Lower lobe of right lung (tissue), 2 donors: ENCODE measurements around the gene LY6G6D. TPM values are rescaled to one million over a fixed set of nuclear protein-coding genes. Genes with fewer than 3 reads are reported as not detected.

ENCODE experiments used
- ATAC-seq, 2 donors: fragments of 200-7000 bp; cut with Tn5 transposase; one replicate each; pipeline ENCODE4 v1.9.1; 2020 to 2022; ENCODE audit warnings: mild to moderate bottlenecking in 2 of 2, moderate library complexity in 2 of 2
- DNase-seq: peaks from one replicate; pipeline ENCODE4 v3.0.0-alpha.2; 2020
- H3K27ac ChIP-seq: fragments of 200-600 bp; one replicate; pipeline ENCODE4 v1.8.0; 2022
- H3K27me3 ChIP-seq: fragments of 200-600 bp; one replicate; pipeline ENCODE4 v1.8.0; 2022; ENCODE audit warnings: low read depth
- H3K36me3 ChIP-seq: fragments of 200-600 bp; one replicate; pipeline ENCODE4 v1.8.0; 2022; ENCODE audit warnings: mild to moderate bottlenecking
- H3K4me1 ChIP-seq: fragments of 200-600 bp; one replicate; pipeline ENCODE4 v1.8.0; 2022
- H3K4me3 ChIP-seq: fragments of 200-600 bp; one replicate; pipeline ENCODE4 v1.8.0; 2022; ENCODE audit warnings: mild to moderate bottlenecking
- H3K9me3 ChIP-seq: fragments of 200-600 bp; one replicate; pipeline ENCODE4 v1.8.0; 2022
- CTCF ChIP-seq: fragments of 200-600 bp; IDR thresholded peaks from one replicate; pipeline ENCODE4 v1.8.0; 2022; ENCODE audit warnings: antibody characterized with exemption, mild to moderate bottlenecking
- intact Hi-C: fragments of 100-400 bp; cut with DNase I; formaldehyde crosslinking; loops from one replicate; pipeline ENCODE4 v1.11.0; 2022
- long read RNA-seq: library from polyadenylated mRNA; unstranded; transcript quantifications from one replicate; pipeline ENCODE4 v2.0.0, GENCODE V29; 2021
- total RNA-seq: library from RNA; stranded (reverse); fragmentation: NEBNext Ultra II Directional; extraction: Animal tissue kit (Norgen Biotek cat#: 25700); gene quantifications from one replicate; pipeline ENCODE4 v1.2.1, GENCODE V29; 2021
- donor health status: DM: no; HTN: yes; CAD: no; lungs with severe emphysema.

LY6G6D gene, protein sequence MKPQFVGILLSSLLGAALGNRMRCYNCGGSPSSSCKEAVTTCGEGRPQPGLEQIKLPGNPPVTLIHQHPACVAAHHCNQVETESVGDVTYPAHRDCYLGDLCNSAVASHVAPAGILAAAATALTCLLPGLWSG
- total RNA-seq = not detected
- long read RNA-seq = 0 reads

DNA sequence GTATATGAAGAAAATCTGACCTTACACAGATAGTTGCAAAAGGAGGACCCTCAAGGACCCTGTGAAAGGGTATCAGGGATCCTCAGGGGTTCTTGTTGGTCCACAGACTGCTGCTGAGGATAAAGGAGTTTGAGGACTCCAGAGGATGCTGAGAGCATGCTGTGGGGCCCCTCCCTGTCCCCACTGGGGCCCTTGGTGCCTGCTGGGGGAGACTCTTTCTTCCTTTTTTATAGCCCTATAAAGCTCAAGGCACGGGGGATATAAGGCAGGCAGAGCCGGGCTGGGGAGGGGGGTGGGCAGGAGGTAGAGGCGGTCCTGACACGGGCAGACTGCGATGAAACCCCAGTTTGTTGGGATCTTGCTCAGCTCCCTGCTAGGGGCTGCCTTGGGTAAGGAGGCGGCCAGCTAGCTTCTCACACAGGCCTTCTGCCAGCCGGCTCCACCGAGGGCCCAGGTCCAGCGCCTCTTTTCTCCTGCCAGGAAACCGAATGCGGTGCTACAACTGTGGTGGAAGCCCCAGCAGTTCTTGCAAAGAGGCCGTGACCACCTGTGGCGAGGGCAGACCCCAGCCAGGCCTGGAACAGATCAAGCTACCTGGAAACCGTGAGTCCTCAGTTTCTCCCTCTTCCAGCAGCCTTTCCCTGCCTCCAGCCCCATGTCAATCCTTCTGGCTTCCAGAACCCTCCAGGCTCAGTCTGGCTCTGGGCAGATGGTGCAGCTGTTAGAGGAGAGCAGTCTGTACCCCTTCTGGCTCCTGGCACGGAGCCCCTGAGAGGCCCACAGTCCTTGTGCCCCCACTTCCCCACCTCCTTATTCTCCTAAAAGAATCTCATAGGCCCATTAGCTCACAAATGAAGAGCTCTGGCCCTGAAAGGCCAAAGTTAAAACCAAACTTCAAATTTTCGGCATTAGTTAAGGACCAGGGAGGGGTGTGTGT, at the start of gene LY6G6D:
Gene LY6G6D, plus strand, starts transcription at position 327 of the 937 bp plus-strand sequence. Its CDS starts 8 bp downstream, at position 335.
- no peak for ATAC-seq
- H3K36me3 ChIP-seq = no peaks in the 10 kb centered on the region
- intact Hi-C loops = no loop called here
- H3K4me3 ChIP-seq = no peak within 1 kb of the TSS
- no peak for TF ChIP-seq CTCF
- H3K9me3 ChIP-seq = no peaks in the 10 kb centered on the region
- no peak within 1 kb of the TSS for H3K27ac ChIP-seq
- no peaks in the 10 kb centered on the region for H3K27me3 ChIP-seq
- no peak for DNase-seq
- peaks cover 7% of the 10 kb centered on the region for H3K4me1 ChIP-seq

DNA sequence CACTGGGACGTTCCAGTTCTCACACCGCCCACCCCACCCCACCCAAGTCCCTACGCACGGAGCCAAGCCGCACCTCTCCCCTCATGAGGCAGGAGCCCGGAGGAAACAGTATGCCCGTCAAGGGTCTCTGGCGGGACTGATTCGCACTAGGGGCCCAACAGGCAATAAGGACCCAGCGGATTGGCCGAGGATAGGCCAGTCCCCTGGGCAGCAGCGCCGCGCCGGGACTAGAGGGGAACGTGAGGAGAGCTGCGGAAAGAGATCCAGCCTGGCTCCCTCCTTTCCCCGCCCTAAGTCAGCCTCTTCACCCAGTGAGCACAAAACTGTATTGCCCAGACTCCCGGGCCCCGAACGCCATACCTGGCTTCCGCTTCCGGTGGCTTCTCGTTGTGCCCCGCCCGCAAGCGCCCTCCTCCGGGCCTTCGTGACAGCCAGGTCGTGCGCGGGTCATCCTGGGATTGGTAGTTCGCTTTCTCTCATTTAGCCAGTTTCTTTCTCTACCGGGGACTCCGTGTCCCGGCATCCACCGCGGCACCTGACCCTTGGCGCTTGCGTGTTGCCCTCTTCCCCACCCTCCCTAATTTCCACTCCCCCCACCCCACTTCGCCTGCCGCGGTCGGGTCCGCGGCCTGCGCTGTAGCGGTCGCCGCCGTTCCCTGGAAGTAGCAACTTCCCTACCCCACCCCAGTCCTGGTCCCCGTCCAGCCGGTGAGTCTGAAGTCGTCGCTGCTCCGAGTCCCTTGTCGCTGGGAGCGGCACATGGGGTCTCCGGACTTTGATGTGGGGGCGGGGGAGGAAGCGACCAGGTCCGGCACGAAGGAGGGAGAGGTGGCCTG, 49.4 kb upstream of the LY6G6D start, which contains the start of gene CSNK2B:
Gene CSNK2B, plus strand, starts transcription at position 580 of the 836 bp plus-strand sequence. CDS start 752 bp downstream, outside the sequence.
- ATAC-seq (peak; percentile 96), DNase-seq (peak; percentile 99)

GRCh38 chr6:31666337-31666965, 48.7 kb upstream of the LY6G6D start:
- no peak for DNase-seq
- peaks cover 68% of the 10 kb centered on the region for H3K36me3 ChIP-seq
- H3K9me3 ChIP-seq = no peaks in the 10 kb centered on the region
- intact Hi-C loops = no loop called here
- ATAC-seq = no peak
- no peak for TF ChIP-seq CTCF
- H3K27me3 ChIP-seq = no peaks in the 10 kb centered on the region
- H3K4me3 ChIP-seq = peak overlapping the region; percentile 78
- H3K4me1 ChIP-seq = peaks cover 46% of the 10 kb centered on the region
- H3K27ac ChIP-seq = peak overlapping the region; percentile 91

More for the DNA sequence above, 49.4 kb upstream of the LY6G6D start, which contains the start of gene CSNK2B:
- peak within 1 kb of the TSS; percentile 91 for H3K27ac ChIP-seq
- peaks cover 51% of the 10 kb centered on the region for H3K4me1 ChIP-seq
- H3K9me3 ChIP-seq = no peaks in the 10 kb centered on the region
- intact Hi-C loops = no loop called here
- TF ChIP-seq CTCF = peak; percentile 15
- H3K4me3 ChIP-seq = peak within 1 kb of the TSS; percentile 78
- no peaks in the 10 kb centered on the region for H3K27me3 ChIP-seq
- peaks cover 60% of the 10 kb centered on the region for H3K36me3 ChIP-seq

DNA sequence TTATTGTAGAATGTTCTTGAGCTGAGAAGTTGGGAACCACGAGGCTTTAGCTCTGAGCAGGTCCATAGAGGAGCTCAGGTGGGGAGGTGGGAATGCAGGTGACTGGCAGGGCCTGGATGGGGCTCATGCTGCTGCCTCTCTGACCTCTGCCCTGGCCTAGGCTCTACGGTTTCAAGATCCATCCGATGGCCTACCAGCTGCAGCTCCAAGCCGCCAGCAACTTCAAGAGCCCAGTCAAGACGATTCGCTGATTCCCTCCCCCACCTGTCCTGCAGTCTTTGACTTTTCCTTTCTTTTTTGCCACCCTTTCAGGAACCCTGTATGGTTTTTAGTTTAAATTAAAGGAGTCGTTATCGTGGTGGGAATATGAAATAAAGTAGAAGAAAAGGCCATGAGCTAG, 45.5 kb upstream of the LY6G6D start, which contains the start of gene LY6G5B:
Gene LY6G5B, plus strand, starts transcription at position 301 of the 400 bp plus-strand sequence. CDS start 975 bp downstream, outside the sequence.
- Histone ChIP-seq H3K27me3 (no peaks in the 10 kb centered on the region), H3K27ac (no peak within 1 kb of the TSS), H3K4me3 (no peak within 1 kb of the TSS), H3K4me1 (peaks cover 21% of the 10 kb centered on the region), H3K9me3 (no peaks in the 10 kb centered on the region), H3K36me3 (peaks cover 70% of the 10 kb centered on the region)
- intact Hi-C loops = no loop called here
- no peak for DNase-seq
- TF ChIP-seq CTCF = no peak
- ATAC-seq = no peak
